Endothelial cell of umbilical vein (primary cell): ENCODE data around the gene NALCN.

Source experiments
- EZH2 ChIP-seq: IDR thresholded peaks from 2 replicates; pipeline ENCODE4 v1.6.1; 2012; ENCODE audit warnings: borderline replicate concordance, low read depth, mild to moderate bottlenecking, moderate library complexity, low read length, inconsistent platforms; ENCODE audit not compliant: severe bottlenecking
- FOS ChIP-seq: IDR thresholded peaks from 2 replicates; pipeline ENCODE4 v1.6.1; 2011; ENCODE audit warnings: mild to moderate bottlenecking, low read length, moderate library complexity, borderline replicate concordance; ENCODE audit not compliant: insufficient read depth
- JUN ChIP-seq: IDR thresholded peaks from 2 replicates; pipeline ENCODE4 v1.6.1; 2011; ENCODE audit warnings: borderline replicate concordance, low read depth; ENCODE audit not compliant: insufficient read length, insufficient read depth
- POLR2AphosphoS5 ChIP-seq: IDR thresholded peaks from 2 replicates; pipeline ENCODE4 v1.6.1; 2012; ENCODE audit warnings: low read depth, mild to moderate bottlenecking, control low read depth, low read length, moderate library complexity; ENCODE audit not compliant: insufficient read depth
- TF ChIP-seq, protein P1 (sequence below), 2 donors: IDR thresholded peaks; 1 replicate in 1 of 2; 2 replicates in 1 of 2; pipeline ENCODE4 v1.5.1; 2011; ENCODE audit warnings: low read length in 2 of 2, mild to moderate bottlenecking in 2 of 2, moderate library complexity in 2 of 2, control low read depth in 1 of 2, inconsistent platforms in 1 of 2, low read depth in 1 of 2; ENCODE audit not compliant: insufficient read depth in 1 of 2; ENCODE audit errors: extremely low read depth in 1 of 2

DNA sequence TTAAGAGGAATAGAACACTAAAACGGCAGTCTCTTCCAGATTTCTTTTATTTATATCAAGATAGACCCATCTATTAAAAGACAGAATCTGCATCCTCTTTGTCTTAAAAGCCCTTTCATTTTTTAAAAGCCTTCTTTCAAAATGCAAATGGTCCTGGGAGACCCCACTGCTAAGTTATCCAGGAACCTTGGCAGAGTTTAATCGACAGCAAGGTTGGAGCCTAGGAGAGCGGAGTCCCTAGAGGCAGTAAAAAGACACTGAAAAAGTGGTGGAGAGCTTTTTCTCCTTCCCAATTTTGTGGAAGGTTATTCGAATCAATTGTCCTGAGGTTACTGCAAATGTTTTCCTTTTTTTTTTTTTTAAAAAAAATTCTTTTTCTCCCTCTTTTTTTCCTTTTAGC, 294.7 kb downstream of the NALCN start:
- TF ChIP-seq FOS, result no peak
- no peak for TF ChIP-seq EZH2
- TF ChIP-seq POLR2AphosphoS5, result no peak
- TF ChIP-seq JUN, result no peak
- TF ChIP-seq, protein P1, sequence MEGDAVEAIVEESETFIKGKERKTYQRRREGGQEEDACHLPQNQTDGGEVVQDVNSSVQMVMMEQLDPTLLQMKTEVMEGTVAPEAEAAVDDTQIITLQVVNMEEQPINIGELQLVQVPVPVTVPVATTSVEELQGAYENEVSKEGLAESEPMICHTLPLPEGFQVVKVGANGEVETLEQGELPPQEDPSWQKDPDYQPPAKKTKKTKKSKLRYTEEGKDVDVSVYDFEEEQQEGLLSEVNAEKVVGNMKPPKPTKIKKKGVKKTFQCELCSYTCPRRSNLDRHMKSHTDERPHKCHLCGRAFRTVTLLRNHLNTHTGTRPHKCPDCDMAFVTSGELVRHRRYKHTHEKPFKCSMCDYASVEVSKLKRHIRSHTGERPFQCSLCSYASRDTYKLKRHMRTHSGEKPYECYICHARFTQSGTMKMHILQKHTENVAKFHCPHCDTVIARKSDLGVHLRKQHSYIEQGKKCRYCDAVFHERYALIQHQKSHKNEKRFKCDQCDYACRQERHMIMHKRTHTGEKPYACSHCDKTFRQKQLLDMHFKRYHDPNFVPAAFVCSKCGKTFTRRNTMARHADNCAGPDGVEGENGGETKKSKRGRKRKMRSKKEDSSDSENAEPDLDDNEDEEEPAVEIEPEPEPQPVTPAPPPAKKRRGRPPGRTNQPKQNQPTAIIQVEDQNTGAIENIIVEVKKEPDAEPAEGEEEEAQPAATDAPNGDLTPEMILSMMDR (IDR thresholded peaks at IDR 0.05; ENCODE audit: extremely low read depth in 1 of 2, insufficient read depth in 1 of 2, low read depth in 1 of 2, low read length in 2 of 2), result no peak
